ENCODE results near the gene PRPF18.

DNA sequence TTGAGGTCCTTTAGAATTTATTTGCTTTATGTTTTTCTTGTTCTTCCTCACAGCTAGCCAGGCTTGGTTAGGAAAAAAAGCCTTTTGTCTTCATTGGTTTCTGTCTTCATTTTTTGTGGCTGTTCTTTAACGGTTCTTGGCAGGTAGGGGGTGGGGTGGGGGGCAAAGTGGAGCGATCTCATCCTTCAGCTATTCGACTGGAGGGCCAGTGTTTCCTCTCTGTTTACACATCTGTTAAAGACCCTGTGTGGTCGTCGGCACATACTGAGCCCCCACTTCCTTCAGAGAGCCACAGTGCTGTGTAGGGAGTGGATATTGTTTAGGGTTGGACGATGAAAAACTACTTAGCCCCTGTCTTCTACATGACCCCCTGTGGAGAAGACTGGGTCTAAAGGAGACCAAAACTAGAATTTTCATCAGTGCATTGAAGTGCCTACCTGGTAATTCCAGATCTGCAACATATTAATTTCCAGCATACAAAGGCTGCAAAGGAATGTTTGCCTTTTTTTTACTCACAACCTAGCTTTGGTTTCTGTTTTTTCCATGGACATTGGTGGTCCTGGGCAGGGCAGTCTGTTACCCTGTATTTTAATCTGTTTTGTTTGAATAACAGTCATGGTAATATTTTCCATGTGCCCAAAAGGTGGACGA is 29.0 kb downstream of the PRPF18 start:
- TF ChIP-seq YY1 (IDR thresholded peaks at IDR 0.05; ENCODE audit: insufficient read depth, insufficient read length) (no peak), SUZ12 (IDR thresholded peaks at IDR 0.05; ENCODE audit: extremely low read depth, insufficient read depth, insufficient read length) (no peak)

All from NT2/D1 (cell line).